Kidney tubule cell (primary cell): ENCODE results near the gene ADAM33.
A peak's percentile ranks its signal among the peaks of the same experiment; 100 is the strongest.

Source experiments
- DNase-seq: peaks from one replicate; pipeline ENCODE4 v3.0.0-alpha.2; 2018; ENCODE audit warnings: low spot score

The ADAM33 gene

DNA sequence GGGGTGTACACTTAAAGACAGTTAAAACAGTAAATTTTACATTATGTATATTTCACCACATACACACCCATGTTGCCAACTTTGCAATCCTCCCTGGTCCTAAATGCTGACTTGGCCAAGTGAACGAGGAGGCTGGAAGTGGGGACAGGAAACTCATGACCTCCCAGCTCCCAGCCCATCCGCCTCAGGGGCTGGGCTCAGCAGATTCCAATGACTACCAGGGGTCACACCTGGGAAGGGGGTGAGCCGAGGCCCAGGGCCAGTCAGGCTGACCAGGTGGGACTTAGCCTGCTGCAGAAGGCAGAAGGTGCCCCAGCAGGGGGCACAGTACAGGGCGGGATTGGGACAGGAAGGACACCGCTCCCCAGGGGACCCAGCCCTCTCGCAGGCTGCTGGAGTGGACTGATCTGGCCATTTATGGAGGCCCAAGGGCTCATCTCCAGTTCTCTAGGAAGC is 28.2 kb upstream of the ADAM33 start:
- DNase-seq: no peak

GRCh38 chr20:3707508-3707899 is 25.7 kb upstream of the ADAM33 start:
- DNase-seq: no peak

DNA sequence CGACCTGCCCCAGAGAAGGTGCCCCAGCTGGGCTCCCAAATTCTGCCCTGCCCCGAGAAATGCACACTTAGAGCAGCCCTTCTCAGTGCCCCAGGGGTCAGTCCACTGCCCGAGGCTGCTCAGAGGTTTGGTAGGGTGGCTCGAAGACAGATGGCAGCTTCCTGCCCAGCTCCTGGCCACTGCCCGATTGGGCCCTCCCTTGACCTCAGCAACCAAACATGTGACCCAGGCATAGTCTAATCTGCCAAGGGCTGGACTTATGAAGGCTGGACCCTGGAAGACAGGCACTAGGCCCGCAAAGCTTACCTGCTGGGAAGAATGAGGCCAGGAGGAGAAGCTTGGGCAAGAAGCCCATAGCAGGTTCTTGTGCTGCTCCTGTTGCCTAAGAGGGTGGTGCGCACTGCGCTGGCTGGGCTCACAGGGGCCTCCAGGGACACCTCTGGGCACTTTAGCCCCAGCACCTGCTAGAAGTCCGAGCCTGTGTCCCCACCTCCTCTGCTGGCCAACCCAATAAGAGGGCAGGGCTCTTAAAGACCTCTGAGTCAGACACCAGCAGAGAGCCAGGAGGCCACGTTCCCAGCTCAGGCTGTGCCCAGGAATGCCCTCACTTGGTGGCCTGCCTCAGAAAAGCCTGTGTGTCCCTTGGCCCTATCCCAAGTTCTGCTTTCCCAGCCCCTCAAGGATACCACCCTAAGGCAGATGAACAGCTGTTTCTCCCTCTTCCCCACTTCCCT is 25.1 kb upstream of the ADAM33 start:
- DNase-seq: peak; percentile 19

- no peak for DNase-seq
These were observed 24.3 kb upstream of the ADAM33 start for GRCh38 chr20:3705970-3706739.

GRCh38 chr20:3705491-3705969 is 23.7 kb upstream of the ADAM33 start:
- no peak for DNase-seq

DNA sequence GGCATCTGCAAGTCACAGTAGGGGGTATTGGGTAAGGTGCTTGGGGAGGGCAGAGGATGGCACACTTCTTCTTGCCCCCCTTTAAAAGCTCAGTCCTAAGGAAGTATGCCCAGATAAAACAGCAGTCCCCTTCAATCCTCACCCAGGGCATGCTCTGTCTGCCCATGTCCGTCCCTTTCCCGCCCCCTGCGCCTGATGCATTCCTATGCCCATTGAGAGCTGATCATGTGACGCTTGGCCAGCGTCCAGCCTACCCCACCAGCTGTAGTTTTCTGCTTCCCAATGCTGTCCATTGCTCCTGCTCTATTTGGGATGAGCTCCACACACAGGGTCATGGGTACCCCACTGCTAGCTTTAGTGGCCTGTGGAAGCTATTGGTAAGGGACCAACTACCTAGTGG is 22.3 kb upstream of the ADAM33 start:
- no peak for DNase-seq

DNA sequence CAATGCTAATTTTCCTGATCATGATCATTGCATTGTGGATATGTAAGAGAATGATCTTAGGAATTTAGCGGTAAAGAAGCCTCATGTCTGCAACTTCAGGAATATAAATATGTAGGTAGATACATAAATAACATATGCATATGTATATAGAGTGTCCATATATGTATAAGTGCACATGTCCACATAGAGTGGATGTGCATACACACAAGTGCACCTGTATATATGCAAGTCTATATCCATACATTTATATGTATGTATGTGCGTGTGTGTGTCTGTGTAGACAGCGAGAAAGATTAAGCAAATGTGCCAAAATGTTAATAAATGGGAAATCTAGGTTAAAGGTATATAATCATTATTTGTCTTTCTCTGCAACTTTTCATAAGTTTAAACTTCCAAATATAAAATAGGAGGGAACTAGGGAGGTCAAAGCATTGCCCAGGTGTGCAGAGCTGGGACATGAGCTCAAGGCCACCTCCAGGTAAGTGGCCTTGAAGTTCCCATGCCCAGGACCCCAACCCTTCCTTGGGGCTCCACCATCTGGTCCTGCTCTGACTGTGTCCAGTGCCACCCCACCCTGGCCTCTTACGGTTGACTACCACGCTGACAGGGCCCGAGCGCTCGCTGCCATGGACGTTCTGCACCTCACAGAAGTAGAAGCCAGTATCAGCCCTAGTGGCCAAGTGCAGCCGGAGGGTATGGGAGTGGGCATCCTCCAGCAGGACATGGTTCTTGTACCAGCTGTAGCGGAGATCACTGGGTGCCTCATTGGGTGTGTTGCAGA is 21.0 kb upstream of the ADAM33 start:
- no peak for DNase-seq

- no peak for DNase-seq
These were observed 19.5 kb upstream of the ADAM33 start for GRCh38 chr20:3701061-3701998.

DNA sequence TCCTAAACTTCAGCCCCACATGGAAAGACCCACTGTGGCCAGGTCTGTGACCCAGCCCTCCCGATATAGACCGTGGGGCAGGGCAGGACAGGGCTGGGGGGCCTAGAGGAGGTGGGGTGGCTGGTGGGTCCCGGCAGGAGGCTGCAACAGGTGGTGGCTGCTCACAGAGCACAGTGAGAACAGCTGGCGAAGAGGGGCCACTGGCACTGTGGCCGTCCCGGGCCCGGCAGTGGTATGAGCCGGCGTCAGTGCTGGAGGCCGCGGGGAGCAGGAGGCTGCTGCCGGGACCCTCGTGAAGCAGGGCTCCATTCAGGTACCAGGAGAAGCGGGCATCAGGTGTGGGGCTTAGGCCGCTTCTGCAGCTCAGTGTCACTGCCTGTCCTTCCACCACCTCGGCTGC is 17.2 kb upstream of the ADAM33 start:
- no peak for DNase-seq

GRCh38 chr20:3698591-3699001 is 16.8 kb upstream of the ADAM33 start:
- no peak for DNase-seq

GRCh38 chr20:3697588-3698305 is 15.9 kb upstream of the ADAM33 start:
- DNase-seq: no peak

DNA sequence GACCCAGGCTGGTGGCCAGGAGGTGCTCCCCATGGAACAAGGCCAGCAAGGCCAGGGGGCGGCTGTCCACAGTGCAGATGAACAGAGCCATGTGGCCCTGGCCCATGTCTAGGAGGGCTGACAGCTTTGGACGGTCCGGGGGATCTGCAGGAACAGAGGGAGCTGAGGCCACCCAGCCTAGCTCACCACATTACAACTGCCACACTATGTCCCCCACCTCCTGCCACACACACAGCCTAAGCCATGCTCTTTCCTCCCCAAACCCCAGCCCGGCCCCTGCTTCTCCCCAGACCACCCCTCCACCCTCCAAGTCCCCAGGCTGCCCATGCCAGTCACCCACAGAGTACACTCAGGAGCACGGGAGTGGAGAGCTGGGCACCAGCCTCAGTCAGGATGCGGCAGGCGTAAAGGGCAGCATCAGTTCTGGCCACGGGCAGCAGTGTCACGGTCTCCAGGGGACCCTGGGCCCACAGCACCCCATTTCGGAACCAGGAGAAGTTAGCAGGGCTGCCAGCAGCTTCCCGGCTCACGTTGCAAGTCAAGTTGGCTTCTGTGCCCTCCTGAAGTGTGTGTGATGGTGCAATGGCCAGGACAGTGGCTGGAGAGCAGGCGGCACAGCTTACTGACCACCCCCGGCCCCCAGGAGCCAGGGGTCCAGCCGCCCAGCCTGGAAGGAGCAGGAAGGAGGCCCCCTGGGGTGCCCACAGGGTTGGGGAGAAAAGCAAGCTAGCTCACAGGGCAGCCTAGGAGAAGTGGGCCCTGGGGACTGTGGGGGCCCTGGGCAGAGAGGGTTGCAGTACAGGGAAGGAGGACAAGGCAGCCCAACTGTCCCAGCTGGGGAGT is 15.2 kb upstream of the ADAM33 start:
- no peak for DNase-seq

- DNase-seq: no peak
These were observed 14.4 kb upstream of the ADAM33 start for GRCh38 chr20:3696200-3696599.

GRCh38 chr20:3694864-3695263 is 13.1 kb upstream of the ADAM33 start:
- DNase-seq: no peak

GRCh38 chr20:3693376-3693775 is 11.6 kb upstream of the ADAM33 start:
- no peak for DNase-seq

DNA sequence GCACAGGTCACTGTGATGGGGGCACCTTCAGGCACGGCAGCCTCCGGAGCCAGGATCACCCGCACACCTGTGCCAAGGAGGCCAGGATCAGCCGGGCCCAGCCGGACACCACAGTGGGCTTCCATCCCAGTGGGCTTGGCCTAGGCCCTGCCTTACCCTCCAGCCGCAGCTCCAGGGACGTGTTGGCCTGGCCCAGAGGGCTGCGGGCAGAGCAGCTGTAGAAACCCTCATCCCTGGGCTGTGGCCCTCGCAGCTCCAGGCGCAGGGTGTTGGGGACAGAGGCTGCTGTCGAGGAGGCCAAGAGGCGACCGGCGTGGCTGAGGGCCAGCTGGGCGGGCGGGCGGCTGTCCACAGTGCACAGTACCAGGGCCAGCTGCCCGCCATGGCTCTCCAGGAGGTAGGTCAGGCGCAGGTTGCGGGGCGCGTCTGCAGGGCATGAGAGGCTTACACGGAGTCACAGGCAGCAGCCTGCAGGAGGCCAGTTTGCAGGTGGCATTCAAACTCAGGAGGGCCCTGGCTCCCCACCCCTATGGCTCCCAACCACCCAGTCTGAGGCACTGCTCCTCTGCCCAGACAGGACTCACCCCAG is 11.0 kb upstream of the ADAM33 start:
- DNase-seq: no peak

DNA sequence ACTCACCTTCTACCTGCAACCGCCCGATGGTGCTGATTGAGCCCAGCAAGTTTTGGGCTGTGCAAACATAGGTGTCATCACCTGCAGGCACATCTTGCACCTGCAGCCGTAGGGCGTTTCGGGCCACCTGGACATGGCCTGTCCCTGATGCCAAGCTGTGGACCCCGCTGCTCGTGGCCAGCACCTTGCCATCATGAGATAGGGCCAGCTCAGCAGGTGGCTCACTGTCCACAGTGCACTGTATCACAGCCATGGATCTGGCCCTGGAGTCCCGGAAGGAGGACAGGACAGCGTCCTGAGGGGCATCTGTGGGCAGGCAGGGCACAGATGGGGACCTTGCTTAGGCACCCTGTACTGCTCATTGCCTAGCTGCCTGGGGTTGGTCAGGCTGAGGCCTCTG is 10.1 kb upstream of the ADAM33 start:
- DNase-seq: no peak

DNA sequence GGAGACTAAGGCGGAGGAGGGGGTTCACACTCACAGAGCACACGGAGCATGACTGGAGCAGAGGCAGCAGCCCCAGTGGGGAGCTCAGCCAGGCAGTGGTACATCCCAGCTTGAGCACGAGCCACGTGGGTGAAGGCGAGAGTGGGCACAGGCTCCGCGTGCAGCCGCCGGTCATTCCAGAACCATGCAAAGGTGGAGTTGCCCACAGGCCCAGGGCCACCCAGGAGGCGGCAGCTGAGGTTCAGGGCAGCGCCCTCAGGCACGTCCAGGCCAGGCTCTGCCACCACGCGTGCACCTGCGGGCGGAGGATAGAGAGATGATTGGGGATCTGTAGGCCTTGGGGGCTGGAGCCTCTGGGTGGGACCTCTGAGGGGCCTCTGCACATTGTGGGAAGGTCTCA is 9.5 kb upstream of the ADAM33 start:
- DNase-seq: no peak

DNA sequence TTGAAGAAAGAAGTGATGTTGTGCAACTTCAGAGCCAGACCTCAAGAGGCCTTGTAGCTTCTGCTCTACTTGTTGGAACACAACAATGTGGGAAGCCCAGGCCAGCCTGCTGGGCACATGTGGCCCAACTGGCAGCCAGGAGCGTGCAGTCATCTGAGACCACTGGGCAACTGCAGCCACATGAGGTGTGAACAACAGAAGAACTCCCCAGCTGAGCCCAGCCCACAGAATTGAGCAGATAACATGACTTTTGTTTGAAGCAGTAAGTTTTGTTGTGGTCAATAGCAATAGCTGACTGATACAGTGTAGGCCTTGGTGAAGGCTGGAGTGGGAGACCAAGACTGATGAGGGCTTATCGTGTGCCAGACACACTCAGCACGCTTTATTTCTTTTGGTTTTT is 8.6 kb upstream of the ADAM33 start:
- no peak for DNase-seq

DNA sequence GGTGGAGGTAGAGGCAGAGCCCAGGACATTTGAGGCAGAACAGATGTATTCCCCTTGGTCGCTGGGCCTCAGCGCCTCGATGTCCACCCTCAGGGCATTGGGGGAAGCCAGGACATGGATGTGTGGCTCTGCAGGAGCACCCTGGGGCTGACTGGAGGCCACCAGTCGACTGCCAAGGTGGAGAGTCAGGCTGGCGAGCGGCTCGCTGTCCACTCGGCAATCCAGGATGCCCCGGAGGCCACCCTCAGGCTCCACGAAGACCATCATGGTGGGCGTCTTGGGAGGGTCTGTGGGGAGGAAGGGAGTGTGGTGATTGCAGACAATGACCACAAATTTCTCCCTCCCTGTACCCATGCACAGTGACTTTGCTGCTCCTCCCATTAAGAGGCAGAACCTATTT is 8.2 kb upstream of the ADAM33 start:
- DNase-seq: no peak
